Panc1 (cell line): Measurements from ENCODE around the gene SFPQ. TPM values are rescaled to one million over a fixed set of nuclear protein-coding genes. Genes with fewer than 3 reads are reported as not detected.

ENCODE experiments used
- total RNA-seq: library from RNA; stranded (reverse); gene quantifications from one replicate; pipeline ENCODE4 v1.2.1, GENCODE V29; 2021; ENCODE audit not compliant: unreplicated experiment

Gene SFPQ
- total RNA-seq, 1 experiment from 2014 or later: 266 TPM

Other genes with a start within 250 kb of the SFPQ start
- 18.7 TPM for gene TMEM35B, start 207.8 kb downstream of the SFPQ start, total RNA-seq
- 21.8 TPM for gene ZMYM6, start 161.2 kb downstream of the SFPQ start, total RNA-seq
- 39.1 TPM for gene ZMYM1, start 113.8 kb downstream of the SFPQ start, total RNA-seq
- gene ZMYM4, start 75.6 kb upstream of the SFPQ start, total RNA-seq: 82.2 TPM